ENCODE results near the gene SNX3. TPM values are rescaled to one million over a fixed set of nuclear protein-coding genes. Genes with fewer than 3 reads are reported as not detected.
A peak's percentile ranks its signal among the peaks of the same experiment; 100 is the strongest.
"Not testable (repeated sequence)": the region's sequence is repeated elsewhere in the genome, so short reads cannot be mapped to it uniquely, and the experiment has no call there.

SNX3 gene
- total and polyA plus RNA-seq, 2 donors from 2014 or later, result 143 to 236 TPM

GRCh38 chr6:108274546-108274945, 13.7 kb upstream of the SNX3 start:
- H3K9me3 ChIP-seq (ENCODE audit: control insufficient read depth in 2 of 3, insufficient read depth in 1 of 3, low read length in 3 of 3), result no peaks in the 10 kb centered on the region
- DNase-seq (peak in 1 of 5 donors; percentile 9), FAIRE-seq (no peak)

GRCh38 chr6:108269955-108270354, 9.1 kb upstream of the SNX3 start:
- DNase-seq; H3K4me3 ChIP-seq (ENCODE audit: low read length in 3 of 3); H3K9ac ChIP-seq (ENCODE audit: low read length in 3 of 3); H3K36me3 ChIP-seq (ENCODE audit: control insufficient read depth in 2 of 3, insufficient read depth in 3 of 3, low read length in 3 of 3); FAIRE-seq; H3K9me3 ChIP-seq (ENCODE audit: control insufficient read depth in 2 of 3, insufficient read depth in 1 of 3, low read length in 3 of 3); H3K4me1 ChIP-seq (ENCODE audit: control insufficient read depth in 2 of 3, insufficient read depth in 2 of 3, low read depth in 1 of 3, low read length in 3 of 3); intact Hi-C loops (cut with DNase I); H3K27ac ChIP-seq (ENCODE audit: low read depth in 2 of 2, low read length in 2 of 2); H3K27me3 ChIP-seq (ENCODE audit: control insufficient read depth, insufficient read depth, low read length): not testable (repeated sequence)

More at GRCh38 chr6:108274546-108274945, 13.7 kb upstream of the SNX3 start:
- Histone ChIP-seq H3K4me1 (ENCODE audit: control insufficient read depth in 2 of 3, insufficient read depth in 2 of 3, low read depth in 1 of 3, low read length in 3 of 3) (no peaks in the 10 kb centered on the region), H3K36me3 (ENCODE audit: control insufficient read depth in 2 of 3, insufficient read depth in 3 of 3, low read length in 3 of 3) (no peaks in the 10 kb centered on the region), H3K4me3 (ENCODE audit: low read length in 3 of 3) (no peak overlapping the region), H3K27ac (ENCODE audit: low read depth in 2 of 2, low read length in 2 of 2) (no peak overlapping the region), H3K27me3 (ENCODE audit: control insufficient read depth, insufficient read depth, low read length) (no peaks in the 10 kb centered on the region), H3K9ac (ENCODE audit: low read length in 3 of 3) (no peak overlapping the region)
- intact Hi-C loops (cut with DNase I), result no loop called here
- TF ChIP-seq CTCF (IDR thresholded peaks at IDR 0.05; ENCODE audit: borderline replicate concordance, extremely low read depth, insufficient read depth), result no peak

- no peak overlapping the region for H3K27ac ChIP-seq (ENCODE audit: low read depth in 2 of 2, low read length in 2 of 2)
- H3K36me3 ChIP-seq (ENCODE audit: control insufficient read depth in 2 of 3, insufficient read depth in 3 of 3, low read length in 3 of 3), result no peaks in the 10 kb centered on the region
- DNase-seq (no peak), FAIRE-seq (no peak)
- H3K9me3 ChIP-seq (ENCODE audit: control insufficient read depth in 2 of 3, insufficient read depth in 1 of 3, low read length in 3 of 3), result no peaks in the 10 kb centered on the region
- no peak for TF ChIP-seq CTCF (IDR thresholded peaks at IDR 0.05; ENCODE audit: borderline replicate concordance, extremely low read depth, insufficient read depth)
- H3K27me3 ChIP-seq (ENCODE audit: control insufficient read depth, insufficient read depth, low read length), result no peaks in the 10 kb centered on the region
- H3K4me3 ChIP-seq (ENCODE audit: low read length in 3 of 3), result no peak overlapping the region
- no peaks in the 10 kb centered on the region for H3K4me1 ChIP-seq (ENCODE audit: control insufficient read depth in 2 of 3, insufficient read depth in 2 of 3, low read depth in 1 of 3, low read length in 3 of 3)
- intact Hi-C loops (cut with DNase I), result no loop called here
- H3K9ac ChIP-seq (ENCODE audit: low read length in 3 of 3), result no peak overlapping the region
Observed at GRCh38 chr6:108268845-108269244, 8.0 kb upstream of the SNX3 start.

- FAIRE-seq, result no peak
Observed at GRCh38 chr6:108263371-108263770, 2.5 kb upstream of the SNX3 start.

More at GRCh38 chr6:108263371-108263770, 2.5 kb upstream of the SNX3 start:
- Histone ChIP-seq H3K9me3 (ENCODE audit: control insufficient read depth in 2 of 3, insufficient read depth in 1 of 3, low read length in 3 of 3) (no peaks in the 10 kb centered on the region), H3K27ac (ENCODE audit: low read depth in 2 of 2, low read length in 2 of 2) (no peak overlapping the region), H3K4me1 (ENCODE audit: control insufficient read depth in 2 of 3, insufficient read depth in 2 of 3, low read depth in 1 of 3, low read length in 3 of 3) (no peaks in the 10 kb centered on the region), H3K4me3 (ENCODE audit: low read length in 3 of 3) (no peak overlapping the region), H3K27me3 (ENCODE audit: control insufficient read depth, insufficient read depth, low read length) (no peaks in the 10 kb centered on the region), H3K36me3 (ENCODE audit: control insufficient read depth in 2 of 3, insufficient read depth in 3 of 3, low read length in 3 of 3) (no peaks in the 10 kb centered on the region), H3K9ac (ENCODE audit: low read length in 3 of 3) (no peak overlapping the region)
- intact Hi-C loops (cut with DNase I), result no loop called here
- no peak for DNase-seq
- no peak for TF ChIP-seq CTCF (IDR thresholded peaks at IDR 0.05; ENCODE audit: borderline replicate concordance, extremely low read depth, insufficient read depth)

Data from kidney (tissue), 14 donors.